Right ventricle myocardium superior (tissue), 1 donor: ENCODE results near the gene SLC15A5. TPM values are rescaled to one million over a fixed set of nuclear protein-coding genes. Genes with fewer than 3 reads are reported as not detected.

Experiments
- ATAC-seq: fragments of 200-7000 bp; cut with Tn5 transposase; one replicate; pipeline ENCODE4 v1.9.1; 2020; ENCODE audit warnings: mild to moderate bottlenecking; ENCODE audit not compliant: poor library complexity
- DNase-seq: peaks from one replicate; pipeline ENCODE4 v3.0.0-alpha.2; 2020
- intact Hi-C: fragments of 100-400 bp; cut with DNase I; formaldehyde crosslinking; loops from one replicate; pipeline ENCODE4 v1.11.2; 2022
- long read RNA-seq: library from polyadenylated mRNA; unstranded; transcript quantifications from one replicate; pipeline ENCODE4 v2.0.0, GENCODE V29; 2021
- total RNA-seq: library from RNA; stranded (reverse); fragmentation: NEBNext Ultra II Directional; extraction: Animal tissue kit (Norgen Biotek cat#: 25700); gene quantifications from one replicate; pipeline ENCODE4 v1.2.1, GENCODE V29; 2021
- donor health status: DM: no; HTN: yes; CAD: no; lungs with severe emphysema.

Gene SLC15A5
- not detected for total RNA-seq
- long read RNA-seq: 0 reads

DNA sequence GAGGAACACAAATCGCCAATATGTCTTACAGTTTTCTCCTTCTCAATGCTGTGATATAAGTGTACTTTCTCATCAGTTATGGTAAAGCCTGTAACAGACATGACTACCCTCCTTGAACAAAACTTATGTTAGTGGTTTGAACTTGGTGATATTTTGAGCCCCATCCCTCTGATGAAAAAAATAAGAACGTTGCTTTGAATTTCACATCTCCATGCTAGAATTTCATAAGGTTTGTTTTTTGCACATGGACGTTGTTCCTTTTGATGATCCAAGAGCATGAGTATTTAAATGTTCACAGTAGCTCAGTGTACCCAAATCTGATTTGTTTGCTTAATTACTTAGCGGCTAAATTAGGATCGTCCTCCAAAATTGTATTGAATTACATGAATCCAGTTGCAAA, at the start of gene SLC15A5:
TSS of gene SLC15A5 (minus strand) at position 101 of the 400 bp plus-strand sequence. CDS start at position 101, 0 bp downstream.
- ATAC-seq (no peak), DNase-seq (no peak)
- intact Hi-C loops: no loop called here

DNA sequence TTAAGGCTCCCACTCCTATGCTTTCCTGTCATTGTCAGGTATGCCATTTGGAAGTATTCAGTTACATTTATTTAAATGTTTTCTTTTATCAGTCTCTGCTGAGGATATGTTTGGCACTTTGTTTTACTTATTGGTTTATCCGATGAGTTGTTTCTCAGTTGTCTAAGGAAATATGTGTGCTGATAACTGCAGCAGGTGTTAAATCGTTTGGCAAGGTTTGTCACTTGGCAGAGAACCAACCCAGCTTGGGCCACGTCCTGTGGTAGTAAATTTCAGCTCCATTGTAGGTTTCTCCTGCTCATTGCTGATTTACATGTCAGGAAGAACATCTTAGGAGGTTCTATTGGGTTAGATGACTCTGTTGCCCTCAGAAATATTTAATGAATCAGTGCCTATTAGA, 47.9 kb upstream of the SLC15A5 start:
- DNase-seq (no peak), ATAC-seq (no peak)
- intact Hi-C loops: no loop called here

DNA sequence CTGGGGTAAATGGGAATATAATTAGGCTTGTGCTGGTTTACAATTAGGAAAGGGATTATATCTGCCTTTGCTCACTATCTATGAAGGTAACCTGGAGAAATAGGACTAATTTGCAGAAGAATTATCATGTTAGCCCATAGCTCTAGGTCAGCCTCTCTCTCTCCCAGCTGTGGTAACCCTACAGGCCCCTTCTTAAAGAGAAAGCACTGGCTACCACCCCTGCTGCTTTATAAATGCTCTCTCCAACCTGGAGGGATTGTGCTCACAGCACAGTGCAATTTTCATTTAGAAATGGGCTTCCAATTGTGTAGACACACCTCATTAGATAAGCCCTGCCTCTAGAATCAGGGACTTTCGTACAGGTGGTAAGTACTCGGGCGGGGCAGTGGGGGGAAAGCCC, 47.3 kb upstream of the SLC15A5 start:
- no peak for DNase-seq
- intact Hi-C loops: no loop called here

DNA sequence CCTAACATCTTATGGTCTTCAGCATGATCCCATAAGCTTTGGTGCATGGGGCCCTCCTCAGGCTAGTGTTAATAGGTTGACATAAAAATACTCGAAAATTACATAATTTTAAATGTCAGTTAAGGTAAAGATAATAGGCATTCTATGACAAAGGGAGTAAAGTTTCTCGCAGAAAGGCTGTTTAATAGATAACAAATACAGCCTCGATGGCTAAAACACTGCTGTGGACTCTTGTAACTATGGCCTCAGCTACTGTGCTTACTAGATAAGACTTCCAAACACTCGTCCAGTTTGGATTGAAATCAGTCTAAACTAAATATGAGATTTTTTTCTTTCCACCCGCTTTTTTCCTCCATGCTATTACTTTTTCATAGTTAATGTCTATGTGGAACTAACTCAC, 46.8 kb upstream of the SLC15A5 start:
- DNase-seq (no peak), ATAC-seq (no peak)
- intact Hi-C loops: no loop called here

More for the DNA sequence above, 47.3 kb upstream of the SLC15A5 start:
- no peak for ATAC-seq

DNA sequence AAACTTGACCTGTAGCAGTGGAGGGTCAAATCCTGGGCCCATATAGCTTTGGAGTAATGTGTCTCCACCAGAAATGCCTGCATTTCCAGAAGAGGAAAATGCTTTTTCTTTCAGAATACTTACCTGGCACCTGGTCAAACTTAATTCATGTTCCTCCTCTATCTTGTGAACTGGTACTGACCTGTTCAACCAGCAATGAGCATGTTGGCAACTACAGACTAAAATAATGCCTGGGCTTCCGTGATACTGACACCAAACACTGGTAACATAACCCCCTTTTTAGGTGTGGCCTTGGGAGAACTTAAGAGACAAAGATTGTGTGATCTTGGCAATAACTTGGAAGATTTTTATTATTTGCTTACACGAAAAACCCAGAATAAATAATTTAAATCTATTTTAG, 46.2 kb upstream of the SLC15A5 start:
- DNase-seq (no peak), ATAC-seq (no peak)
- intact Hi-C loops: no loop called here

- ATAC-seq (no peak), DNase-seq (no peak)
- intact Hi-C loops: no loop called here
Observed at GRCh38 chr12:16323010-16323409, 45.5 kb upstream of the SLC15A5 start.

- intact Hi-C loops: no loop called here
- ATAC-seq (no peak), DNase-seq (no peak)
Observed at GRCh38 chr12:16310934-16311333, 33.4 kb upstream of the SLC15A5 start.

GRCh38 chr12:16307856-16308475, 30.5 kb upstream of the SLC15A5 start:
- DNase-seq (no peak), ATAC-seq (peak; percentile 55)
- intact Hi-C loops: no loop called here

DNA sequence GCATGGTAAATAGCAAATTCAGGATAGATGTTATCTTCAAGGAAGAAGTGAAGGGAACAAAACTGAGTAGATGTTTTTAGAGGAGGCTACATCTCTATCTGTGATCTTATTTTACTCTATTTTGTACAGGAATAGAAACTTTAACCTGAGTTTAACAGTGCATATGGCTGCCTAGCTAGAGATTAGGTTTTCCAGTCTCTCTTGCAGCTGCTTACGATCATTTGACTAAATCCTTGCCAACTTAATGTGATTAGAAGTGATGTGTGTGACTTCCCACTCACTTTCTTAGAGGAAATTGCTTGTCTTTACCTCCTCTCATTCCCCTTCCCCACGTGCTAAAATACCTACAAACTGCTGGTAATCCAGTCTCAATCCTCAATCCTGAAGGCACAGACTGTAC, 26.5 kb upstream of the SLC15A5 start:
- intact Hi-C loops: no loop called here
- ATAC-seq (no peak), DNase-seq (no peak)

GRCh38 chr12:16300736-16301135, 23.3 kb upstream of the SLC15A5 start:
- peak; percentile 67 for DNase-seq
- intact Hi-C loops: no loop called here
- peak; percentile 94 for ATAC-seq

DNA sequence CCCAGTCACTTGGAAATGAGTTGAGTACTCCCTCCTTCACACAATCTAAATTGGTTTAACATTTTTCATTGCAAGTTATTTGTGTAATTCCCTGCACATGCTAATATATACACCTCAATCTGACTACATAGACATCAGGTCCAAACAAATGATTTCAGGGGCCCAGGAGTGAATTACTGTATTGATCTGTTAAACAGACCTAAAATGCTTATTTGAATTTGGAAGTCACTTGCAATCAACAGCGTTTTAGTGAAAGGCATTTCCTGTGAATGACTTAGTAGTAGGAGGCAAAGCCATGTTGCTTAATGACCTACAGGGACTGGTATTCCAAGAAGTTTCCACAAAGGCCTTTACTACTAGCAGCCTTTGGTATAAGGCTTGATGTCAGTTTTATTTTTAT, 22.6 kb upstream of the SLC15A5 start:
- DNase-seq: no peak
- ATAC-seq: peak; percentile 74
- intact Hi-C loops: no loop called here

- intact Hi-C loops: no loop called here
- ATAC-seq: peak; percentile 47
- no peak for DNase-seq
Observed at GRCh38 chr12:16299403-16299802, 21.9 kb upstream of the SLC15A5 start.

DNA sequence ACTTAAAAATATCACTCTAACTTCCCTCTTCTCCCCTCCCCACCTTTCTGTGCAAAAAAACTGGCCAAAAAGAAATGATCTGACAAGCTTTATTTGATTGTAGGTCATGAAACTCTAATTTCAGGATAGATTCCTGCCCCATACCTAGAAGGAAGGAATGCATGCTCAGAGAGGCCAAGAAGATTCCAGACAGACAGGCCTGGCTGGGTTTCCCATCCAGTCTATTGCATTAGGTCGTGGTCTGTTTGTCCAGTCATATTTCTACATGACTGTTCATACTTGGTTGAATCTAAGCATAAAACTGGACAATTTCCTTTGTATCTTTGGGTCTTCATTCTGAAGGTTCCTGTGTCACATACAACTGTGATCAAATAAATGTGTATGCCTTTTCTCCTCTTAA, 20.0 kb upstream of the SLC15A5 start:
- DNase-seq (no peak), ATAC-seq (no peak)
- intact Hi-C loops: no loop called here

DNA sequence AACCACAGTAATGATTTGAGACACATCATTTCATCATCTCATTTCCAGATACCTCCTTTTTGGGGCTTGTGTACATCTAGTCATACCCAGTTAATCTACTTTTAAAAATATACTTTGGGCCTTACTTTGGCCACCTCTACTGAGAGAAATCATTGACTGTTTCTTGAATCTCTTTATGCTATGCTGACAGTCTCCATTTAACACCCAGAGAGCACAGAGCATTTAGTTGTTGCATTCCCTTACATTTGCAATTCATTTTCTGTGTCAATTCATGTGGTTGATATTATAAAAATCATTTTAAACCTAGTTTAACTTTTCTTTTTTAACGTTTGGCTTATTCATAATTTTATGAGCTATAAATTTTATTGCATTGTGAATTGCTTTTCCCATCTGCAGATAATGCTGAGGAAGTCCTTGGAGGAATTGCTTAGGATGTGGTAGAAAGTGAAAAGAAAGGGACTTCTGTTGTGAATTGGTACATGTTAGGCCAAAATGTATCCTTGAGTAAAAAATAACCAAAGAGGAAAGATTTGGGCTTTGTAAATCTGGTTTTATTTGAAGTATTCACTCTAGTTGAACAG, 17.0 kb upstream of the SLC15A5 start:
- ATAC-seq (no peak), DNase-seq (no peak)
- intact Hi-C loops: no loop called here

GRCh38 chr12:16291032-16291431, 13.5 kb upstream of the SLC15A5 start:
- ATAC-seq (no peak), DNase-seq (no peak)
- intact Hi-C loops: no loop called here

GRCh38 chr12:16285586-16285985, 8.1 kb upstream of the SLC15A5 start:
- intact Hi-C loops: no loop called here
- DNase-seq (no peak), ATAC-seq (no peak)

DNA sequence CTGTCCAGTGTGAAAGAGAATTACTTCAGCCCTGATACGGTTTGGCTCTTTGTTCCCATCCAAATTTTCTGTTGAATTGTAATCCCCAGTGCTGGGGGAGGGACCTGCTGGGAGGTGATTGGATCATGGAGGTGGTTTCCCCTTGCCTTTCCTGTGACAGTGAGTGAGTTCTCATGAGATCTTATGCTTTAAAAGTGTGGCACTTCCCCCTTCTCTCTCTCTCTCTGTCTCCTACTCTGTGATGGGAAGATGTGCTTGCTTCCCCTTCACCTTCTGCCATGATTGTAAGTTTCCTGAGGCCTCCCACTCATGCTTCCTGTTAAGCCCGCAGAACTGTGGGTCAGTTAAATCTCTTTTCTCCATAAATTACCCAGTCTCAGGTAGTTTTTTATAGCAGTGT, 5.5 kb upstream of the SLC15A5 start:
- DNase-seq (no peak), ATAC-seq (no peak)
- intact Hi-C loops: no loop called here

DNA sequence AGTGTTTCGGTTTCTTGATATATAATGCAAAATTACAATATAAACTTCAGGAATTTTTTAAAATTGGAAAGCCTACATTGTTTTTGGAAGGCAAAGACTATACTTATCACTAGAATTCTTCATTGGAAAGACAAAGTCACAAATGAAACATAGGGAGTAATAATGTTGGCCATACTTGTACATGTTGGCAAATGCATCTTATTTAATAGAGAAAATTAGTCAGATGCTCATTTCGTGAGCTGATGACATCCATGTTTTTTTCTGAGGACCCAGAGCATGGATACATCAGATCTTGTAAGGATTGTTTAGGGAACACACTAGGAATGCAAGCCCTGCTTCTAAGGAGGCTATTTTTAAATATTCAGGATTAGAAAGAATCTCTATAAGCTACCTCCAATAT, 4.6 kb upstream of the SLC15A5 start:
- intact Hi-C loops: no loop called here
- DNase-seq (no peak), ATAC-seq (no peak)

DNA sequence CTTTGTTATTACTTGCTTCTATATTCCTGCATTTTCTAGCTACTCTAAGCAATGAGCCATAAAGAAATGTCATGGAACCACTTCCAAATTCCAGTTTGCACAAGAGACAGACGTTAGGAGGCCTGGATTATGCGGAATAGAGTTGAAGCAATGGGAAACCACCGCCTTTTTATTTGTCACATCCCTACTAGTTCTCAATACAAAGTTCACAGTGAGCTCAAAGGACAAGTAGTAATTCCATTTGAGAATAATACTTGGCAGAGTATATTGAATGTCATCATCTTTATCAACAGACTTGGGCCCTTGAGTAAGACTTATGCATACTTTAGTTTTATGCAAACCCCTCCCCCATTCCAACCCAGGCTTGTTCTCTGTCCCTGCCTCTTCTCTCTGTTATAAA, 3.7 kb upstream of the SLC15A5 start:
- intact Hi-C loops: no loop called here
- DNase-seq (no peak), ATAC-seq (peak; percentile 89)

DNA sequence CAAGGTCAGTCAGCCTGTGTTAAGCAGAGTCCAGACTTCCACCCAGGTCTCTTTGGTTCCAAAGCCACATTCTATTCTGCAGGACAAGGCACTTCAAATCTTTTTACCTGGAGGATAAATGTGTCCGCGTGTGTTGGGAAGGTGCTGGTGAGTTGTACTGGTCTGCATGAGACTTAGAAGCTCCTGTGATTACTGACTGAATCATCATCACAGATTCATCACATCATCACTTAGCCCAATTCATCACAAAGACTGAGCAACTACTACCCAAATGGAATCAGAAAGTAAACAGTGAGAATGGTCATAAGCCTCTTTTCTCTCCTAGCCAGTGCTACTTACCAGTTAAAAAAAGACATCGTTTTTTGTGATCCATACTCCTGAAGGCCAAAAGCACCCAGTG, 5.3 kb downstream of the SLC15A5 start:
- DNase-seq: no peak
- intact Hi-C loops: no loop called here
- no peak for ATAC-seq

DNA sequence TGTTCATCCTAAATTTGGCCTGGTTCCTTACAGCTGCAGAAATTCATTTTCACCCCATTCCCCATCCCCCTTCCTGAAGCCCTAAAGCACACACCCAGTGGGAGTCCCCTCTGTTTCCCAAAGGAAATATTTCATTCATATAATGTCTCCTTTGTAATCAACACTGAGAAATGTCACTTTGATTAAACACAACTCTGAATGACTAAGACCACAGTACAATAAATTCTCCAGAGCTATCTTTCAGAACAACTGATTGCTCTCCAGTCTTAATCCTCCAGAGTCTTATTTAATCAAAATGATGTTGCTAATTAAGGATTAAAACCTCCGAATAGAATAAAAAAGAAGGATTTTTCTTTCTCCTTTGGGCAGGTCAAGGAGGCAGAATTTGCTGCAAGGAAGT, 6.4 kb downstream of the SLC15A5 start:
- no peak for ATAC-seq
- intact Hi-C loops: no loop called here
- DNase-seq: no peak
